Cerebellar nuclear complex (tissue), 1 donor: Measurements from ENCODE around the gene CTAGE8.
"Not testable (repeated sequence)": the region's sequence is repeated elsewhere in the genome, so short reads cannot be mapped to it uniquely, and the experiment has no call there.

Source experiments
- DNase-seq, 2 experiments: peaks; one replicate each; lab custom pipeline; 2025; lab: John Stamatoyannopoulos, UW

The CTAGE8 gene

GRCh38 chr7:144259067-144259466 is 10.0 kb downstream of the CTAGE8 start:
- not testable (repeated sequence) for DNase-seq

- no peak for DNase-seq
Measured at GRCh38 chr7:144256112-144256511, 13.0 kb downstream of the CTAGE8 start.

GRCh38 chr7:144255471-144255897 is 13.6 kb downstream of the CTAGE8 start:
- no peak for DNase-seq

- DNase-seq: not testable (repeated sequence)
Measured at GRCh38 chr7:144252307-144252706, 16.8 kb downstream of the CTAGE8 start.

DNA sequence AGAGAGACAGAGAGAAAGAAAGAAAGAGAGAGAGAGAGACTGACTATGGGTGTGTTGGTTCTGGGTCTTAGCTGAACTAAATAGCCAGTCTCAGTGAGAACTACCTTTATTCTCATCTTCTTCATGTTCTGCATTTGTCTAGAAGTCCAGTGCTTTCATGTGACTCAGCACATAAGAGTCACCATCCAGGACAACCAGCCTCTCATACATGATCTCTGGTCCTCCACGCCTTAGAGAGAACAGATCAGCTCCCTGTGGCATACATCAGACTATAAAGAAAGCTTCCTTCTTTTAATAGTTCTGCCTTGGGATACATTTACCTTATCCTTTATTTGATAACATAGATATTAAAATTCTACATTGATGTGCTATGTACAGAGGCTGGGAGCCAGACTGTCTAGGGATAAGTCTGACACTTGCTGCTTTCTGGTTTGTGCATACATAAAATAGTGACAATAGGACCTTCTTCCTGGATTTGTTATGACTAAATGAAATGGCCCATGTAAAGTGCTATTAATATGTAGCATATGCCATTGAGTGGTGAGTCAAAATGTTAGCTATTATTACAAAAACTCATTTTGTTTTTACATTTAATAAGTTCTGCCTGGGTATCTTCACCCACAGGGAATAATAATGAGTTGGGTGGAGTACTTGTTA is 21.3 kb downstream of the CTAGE8 start:
- not testable (repeated sequence) for DNase-seq

- not testable (repeated sequence) for DNase-seq
Measured at GRCh38 chr7:144246967-144247366, 22.1 kb downstream of the CTAGE8 start.

GRCh38 chr7:144245372-144245771 is 23.7 kb downstream of the CTAGE8 start:
- DNase-seq: not testable (repeated sequence)

DNA sequence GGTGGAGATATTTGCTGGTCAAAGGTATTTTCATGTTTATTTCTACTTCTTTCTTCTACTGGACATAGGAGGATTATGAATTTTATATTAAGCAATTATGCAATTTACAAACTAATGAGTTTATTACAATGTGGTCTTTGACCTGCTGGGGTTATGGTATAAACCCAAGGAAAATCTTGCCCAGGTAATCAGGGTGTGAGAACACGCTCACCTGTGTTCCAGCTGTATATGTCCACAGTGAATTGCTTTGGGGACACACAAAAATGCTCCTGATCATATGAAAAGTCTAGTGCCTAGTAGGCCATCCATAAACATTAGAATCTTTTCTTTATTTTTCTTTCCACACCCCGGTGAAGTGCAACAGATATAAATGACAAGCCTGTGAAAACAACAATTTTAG is 29.7 kb downstream of the CTAGE8 start, which contains the start of gene OR2A42:
TSS of gene OR2A42 (minus strand) at position 241 of the 400 bp plus-strand sequence. CDS start 6,762 bp downstream, outside the sequence.
- DNase-seq: not testable (repeated sequence)

- DNase-seq: not testable (repeated sequence)
Measured at GRCh38 chr7:144238530-144239082, 30.5 kb downstream of the CTAGE8 start.

DNA sequence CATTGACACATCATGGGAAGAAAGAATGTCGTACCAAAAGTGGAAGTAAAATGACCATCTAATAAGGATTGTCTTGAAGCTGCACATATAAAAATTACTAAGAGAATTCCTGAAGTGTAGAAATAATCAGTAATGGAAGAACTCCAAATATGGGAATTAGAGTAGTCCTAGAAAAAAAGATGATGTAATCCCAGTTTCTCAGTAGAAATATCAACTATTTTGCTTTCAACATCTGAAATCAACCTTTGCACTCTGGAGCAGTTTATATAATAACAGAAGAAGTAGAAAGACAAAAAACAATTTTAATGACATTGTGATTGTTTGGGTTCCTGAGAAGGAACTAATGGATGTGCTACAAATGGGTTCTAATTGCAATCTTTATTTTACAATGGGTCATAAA is 36.0 kb downstream of the CTAGE8 start:
- not testable (repeated sequence) for DNase-seq

- not testable (repeated sequence) for DNase-seq
Measured at GRCh38 chr7:144231027-144231426, 38.1 kb downstream of the CTAGE8 start.

- not testable (repeated sequence) for DNase-seq
Measured at GRCh38 chr7:144228810-144229209, 40.3 kb downstream of the CTAGE8 start.

GRCh38 chr7:144226866-144227265 is 42.2 kb downstream of the CTAGE8 start:
- DNase-seq: not testable (repeated sequence)

- DNase-seq: not testable (repeated sequence)
Measured at GRCh38 chr7:144223675-144224074, 45.4 kb downstream of the CTAGE8 start.

DNA sequence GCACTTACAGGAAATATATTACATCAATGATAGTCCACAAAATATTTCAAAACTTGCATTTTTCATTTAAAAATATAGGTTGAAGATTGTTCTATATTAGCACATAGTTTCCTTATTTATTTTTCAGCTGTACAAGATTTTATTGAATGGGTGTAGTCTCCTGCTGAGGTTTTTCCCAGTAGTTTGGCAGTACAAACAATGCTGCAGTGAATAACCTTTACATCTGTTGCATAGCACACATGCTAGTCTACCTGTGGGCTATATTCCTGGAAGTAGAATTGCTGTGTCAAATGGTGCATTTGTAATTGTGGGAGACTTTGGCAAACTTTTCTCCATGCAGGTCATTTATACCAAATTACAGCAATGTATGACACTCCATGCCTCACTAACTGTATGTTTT is 48.6 kb downstream of the CTAGE8 start:
- not testable (repeated sequence) for DNase-seq

DNA sequence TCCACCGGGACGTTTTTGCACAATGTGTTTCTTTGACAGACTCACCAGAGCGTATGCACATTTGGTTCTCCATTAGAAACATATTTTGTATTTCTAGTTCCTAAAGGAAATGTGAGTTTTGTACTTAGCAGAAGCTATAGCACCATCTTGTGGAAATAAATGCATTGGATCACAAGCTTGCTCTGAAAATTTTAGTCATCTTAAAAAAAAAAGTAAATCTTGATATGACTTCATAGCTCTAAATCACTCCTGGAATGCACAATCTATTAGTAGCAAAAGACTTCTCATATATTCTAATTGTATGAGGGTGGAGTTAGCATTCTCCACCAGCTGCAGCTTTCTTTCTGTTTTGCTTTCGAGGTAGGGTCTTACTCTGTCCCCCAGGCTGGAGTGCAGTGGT is 49.9 kb downstream of the CTAGE8 start:
- DNase-seq: not testable (repeated sequence)

DNA sequence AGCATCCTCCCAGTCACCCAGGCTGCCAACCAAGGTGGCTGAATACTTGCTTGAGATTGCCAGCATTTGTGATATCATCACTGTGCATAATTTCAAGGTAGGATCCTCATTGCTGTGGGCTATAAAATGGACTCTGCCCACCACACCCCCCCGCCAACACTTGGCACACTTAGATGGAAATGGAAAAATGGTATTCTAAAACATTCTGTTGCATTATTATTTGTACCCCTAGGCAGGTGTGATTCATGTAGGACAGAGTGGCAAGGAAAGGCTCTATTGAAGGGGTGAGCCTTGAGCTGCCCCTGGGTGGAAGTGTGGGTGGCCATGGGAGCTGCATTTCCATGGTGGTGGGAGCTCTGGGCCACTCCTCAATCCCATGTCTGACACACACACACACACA is 50.5 kb downstream of the CTAGE8 start:
- not testable (repeated sequence) for DNase-seq

DNA sequence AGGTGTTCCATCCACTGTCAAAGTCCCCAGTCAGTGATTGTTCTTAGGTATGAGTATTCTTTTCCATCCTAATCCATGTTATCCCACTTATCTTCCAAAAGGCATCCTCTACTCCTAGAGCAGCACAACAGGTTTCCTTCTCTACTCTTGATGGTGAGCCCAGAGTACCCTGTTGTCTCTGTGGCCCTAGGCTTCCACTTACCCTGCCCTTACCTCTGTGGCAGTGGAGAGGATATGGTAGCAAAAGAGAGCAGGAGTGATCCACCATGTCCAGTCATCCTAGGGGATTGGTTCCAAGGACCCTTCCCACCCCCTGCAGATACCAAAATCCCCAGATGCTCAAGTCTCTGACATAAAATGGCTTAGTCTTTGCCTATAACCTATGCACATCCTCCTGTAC is 51.9 kb downstream of the CTAGE8 start:
- not testable (repeated sequence) for DNase-seq
